Measurements from ENCODE around the gene SYTL3. TPM values are rescaled to one million over a fixed set of nuclear protein-coding genes. Genes with fewer than 3 reads are reported as not detected.
A peak's percentile ranks its signal among the peaks of the same experiment; 100 is the strongest.

SYTL3 gene
- total RNA-seq, 1 donor from 2014 or later, result 7.1 TPM

DNA sequence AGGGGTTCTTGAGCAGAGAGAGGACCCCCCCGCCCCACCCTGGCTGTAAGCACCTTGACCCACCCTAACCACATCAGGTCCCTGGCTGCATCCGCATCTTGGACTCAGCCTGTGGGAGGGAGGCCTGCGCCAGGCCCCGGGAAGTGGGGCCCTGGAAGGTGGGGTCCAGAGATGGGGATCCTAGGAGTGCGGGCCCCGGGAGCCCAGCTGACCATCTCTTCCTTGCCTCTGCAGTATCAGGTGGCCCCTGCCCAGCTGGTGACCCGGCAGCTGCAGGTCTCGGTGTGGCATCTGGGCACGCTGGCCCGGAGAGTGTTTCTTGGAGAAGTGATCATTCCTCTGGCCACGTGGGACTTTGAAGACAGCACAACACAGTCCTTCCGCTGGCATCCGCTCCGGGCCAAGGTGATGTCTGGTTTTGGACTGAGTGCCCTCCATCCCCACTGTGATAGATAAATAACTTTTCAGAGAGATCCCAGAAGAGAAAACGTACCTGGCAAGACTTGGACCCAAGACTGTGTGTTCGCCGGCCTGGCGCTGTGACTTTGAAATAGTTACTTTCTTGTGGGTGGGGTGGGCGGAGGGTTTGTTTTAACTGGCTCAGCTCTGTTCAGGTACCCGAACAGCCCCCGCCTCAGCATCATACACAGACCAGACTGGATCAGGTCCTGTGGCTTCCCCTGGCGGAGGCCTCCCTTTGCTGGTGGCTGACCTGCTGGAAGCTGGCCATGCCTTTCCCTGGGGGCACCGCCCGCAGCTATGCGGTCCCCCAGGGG, 107.3 kb downstream of the SYTL3 start:
- DNase-seq (ENCODE audit: low read depth), result no peak

DNA sequence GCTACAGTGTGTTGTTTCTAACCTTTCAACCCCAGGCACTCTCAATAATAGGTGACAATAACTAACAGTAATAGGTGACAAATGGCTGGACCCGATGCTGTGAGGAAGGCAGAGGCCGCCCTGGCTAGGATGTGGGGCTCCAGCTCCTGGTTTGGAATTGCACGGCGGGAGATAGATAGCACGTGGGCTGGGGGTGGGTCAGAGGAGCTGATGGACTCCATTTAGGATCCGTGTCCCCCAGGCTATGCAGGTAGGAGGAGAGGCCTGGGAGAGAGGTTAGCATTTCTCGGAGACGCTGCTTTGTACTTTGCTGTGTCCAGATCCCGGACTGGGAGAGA, 107.9 kb downstream of the SYTL3 start:
- DNase-seq (ENCODE audit: low read depth), result no peak

DNA sequence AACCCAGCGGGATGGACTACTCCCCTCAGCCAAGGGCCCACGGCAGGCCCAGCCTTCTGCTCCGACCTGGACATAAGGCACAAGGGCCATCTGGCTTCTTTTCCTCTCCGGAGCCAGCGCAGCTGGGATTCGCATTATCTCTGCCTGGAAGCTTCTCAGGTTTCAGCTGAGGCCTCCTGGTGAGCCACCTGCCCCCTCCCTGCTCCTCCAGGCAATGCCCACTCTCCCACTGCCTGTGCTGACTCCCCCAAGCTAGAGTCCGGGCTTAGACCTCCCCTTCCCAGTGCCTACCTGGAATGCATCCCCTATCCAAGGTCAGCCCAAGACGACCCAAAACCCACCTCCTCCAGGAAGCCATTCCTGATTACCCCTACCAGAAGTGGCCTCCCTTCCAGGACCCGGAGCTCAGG, 108.6 kb downstream of the SYTL3 start:
- peak; percentile 43 for DNase-seq (ENCODE audit: low read depth)

DNA sequence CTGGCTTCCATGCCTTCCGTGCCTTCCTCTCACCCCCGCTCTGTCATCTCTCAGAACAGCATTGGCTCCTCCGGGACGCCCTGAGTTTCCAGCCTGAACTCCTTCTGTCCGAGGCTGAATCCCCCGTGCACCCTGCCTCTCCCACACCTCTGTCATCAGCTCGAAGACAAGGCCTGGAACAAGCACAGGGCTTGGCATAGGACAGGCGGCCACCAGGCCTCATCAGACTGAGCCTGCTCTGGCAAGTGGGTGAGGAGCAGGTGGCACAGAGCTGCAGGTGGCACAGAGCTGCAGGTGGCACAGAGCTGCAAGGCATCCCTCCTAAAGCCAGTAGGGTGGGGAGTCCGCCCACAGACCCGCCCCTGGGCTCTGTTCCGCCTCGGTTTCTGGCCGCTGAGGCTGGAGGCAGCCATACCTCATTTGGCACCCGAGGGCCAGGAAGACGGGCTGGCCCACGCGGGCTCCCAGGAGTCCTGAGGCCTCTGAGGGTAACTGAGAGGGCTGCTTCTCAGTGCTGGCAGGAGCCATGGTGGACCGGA, 109.2 kb downstream of the SYTL3 start:
- no peak for DNase-seq (ENCODE audit: low read depth)

DNA sequence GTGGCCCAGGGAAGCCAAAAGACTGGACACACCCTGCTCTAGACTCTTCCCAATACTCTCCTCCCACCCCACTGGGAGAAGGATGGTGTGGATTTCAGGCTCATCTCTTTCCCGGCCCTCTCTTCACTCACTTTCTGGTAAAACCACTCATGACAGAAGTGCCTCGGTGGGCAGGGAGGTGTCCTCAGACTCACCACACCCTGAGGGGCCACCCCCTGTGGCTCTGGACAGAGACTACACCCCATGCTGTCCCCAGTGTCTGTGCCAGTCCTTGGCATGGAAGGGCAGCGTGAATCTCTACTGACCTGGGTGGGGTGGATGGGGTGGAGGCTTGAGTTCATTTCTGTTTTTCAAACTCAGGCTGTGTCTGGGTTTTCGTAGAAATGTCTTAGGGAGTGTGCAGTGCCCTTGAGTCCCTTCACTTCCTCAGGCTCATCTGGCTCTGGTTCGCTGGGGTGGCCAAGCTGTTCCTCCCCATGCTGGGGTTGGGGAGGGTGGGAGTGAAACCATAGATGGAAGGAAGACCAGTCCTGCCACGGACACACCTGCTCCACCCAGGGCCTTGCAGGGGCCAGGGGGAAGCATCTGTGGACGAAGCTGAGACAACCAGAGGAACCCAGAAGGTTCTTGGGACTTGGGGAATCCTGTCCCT, 110.2 kb downstream of the SYTL3 start:
- no peak for DNase-seq (ENCODE audit: low read depth)

DNA sequence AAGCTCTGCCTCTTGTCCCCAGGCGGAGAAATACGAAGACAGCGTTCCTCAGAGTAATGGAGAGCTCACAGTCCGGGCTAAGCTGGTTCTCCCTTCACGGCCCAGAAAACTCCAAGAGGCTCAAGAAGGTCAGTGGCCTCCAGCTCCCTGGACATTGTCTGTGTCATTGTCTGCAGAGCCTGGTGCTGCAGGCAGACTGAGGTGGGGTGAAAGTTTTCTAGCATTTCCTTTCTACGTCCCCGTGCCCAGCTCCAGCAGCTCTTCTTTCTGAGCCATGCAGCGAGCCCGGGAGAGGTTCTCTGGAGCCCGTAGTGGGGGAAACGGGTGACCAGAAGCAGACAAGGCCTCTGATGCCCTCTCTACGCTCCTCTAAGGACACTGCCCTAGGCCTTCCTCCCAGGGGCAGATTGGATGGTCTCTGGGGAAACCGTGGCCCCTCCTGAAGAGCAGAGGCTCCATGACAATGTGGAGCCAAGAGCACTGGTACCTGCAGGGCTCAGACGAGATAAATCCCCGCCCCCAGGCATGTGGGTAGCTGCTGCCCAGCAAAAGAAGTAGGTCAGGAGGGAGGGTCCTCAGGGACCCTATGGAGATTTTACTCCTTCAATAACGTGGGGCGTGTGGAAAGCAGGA, 110.9 kb downstream of the SYTL3 start:
- DNase-seq (ENCODE audit: low read depth), result no peak

DNA sequence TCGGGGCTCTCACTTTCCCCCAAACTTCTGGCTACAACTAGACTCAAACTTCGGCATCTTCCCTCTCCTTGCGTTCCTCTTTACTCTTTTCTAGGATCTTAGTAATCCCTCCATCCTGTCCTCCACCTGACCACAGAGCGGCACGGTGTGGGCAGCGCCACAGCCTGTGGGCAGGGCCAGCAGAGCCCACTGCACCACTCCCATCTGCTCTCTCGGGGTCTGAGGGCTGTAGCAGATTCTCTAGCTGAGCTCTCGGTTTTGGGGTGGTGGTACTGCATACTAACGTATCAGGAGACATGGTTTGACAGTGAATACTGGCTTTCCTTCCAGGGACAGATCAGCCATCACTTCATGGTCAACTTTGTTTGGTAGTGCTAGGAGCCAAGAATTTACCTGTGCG, 111.9 kb downstream of the SYTL3 start:
- no peak for DNase-seq (ENCODE audit: low read depth)

DNA sequence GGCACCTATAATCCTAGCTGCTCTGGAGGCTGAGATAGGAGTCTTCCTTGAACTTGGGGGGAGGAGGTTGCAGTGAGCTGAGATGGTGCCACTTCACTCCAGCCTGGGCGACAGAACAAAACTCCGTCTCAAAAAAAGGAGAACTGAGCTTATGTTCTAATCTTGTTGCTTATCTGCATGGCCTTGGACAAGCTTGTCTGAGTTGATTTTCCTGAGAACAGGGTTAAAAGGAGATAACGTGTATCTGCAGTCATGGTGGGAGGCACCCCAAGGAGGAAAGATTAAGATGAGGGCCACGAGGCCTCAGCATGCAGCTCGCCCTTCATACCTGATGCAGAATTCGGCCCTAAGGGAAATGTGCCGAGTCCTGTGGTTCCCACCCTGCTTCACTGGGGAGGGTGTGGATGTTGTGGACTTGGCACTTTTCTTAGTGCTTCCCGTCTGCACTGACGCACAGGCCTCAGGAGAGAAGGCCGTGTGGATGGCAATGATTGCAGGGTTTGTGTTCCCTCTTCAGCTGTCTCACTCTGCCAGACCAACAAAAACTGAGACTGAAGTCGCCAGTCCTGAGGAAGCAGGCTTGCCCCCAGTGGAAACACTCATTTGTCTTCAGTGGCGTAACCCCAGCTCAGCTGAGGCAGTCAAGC, 113.1 kb downstream of the SYTL3 start:
- DNase-seq (ENCODE audit: low read depth), result no peak

DNA sequence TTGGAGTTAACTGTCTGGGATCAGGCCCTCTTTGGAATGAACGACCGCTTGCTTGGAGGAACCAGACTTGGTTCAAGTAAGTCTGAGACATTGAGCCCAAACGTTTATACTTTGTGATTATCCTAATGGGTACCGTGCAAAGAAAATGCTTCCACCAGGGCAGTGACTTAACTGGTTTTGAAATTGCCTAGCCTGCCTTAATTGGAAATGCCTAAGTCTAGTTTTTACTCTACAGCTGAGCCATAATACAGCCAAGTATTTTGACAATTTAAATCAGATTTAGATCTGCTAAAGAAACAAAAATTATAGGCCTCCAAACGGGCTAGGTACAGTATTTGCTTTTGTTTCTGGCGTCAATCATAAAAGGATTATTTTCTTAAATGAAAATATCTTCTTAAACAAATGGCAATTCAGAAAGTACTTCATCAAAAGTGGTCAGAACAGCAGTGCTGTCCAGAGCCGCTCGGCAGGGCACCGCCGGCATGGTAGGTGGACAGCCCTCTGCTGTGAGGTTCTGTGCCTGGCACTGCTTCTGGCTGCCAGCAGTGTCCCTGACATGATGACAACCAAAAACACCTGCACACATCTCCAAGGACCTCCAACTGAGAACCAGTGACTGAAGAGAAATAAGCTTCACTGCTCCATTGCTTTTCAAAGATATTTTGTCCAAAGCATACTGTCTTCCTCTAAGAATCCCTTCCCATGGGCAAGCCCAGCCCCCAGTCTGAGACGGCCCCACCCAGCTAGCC, 113.8 kb downstream of the SYTL3 start:
- DNase-seq (ENCODE audit: low read depth), result no peak

DNA sequence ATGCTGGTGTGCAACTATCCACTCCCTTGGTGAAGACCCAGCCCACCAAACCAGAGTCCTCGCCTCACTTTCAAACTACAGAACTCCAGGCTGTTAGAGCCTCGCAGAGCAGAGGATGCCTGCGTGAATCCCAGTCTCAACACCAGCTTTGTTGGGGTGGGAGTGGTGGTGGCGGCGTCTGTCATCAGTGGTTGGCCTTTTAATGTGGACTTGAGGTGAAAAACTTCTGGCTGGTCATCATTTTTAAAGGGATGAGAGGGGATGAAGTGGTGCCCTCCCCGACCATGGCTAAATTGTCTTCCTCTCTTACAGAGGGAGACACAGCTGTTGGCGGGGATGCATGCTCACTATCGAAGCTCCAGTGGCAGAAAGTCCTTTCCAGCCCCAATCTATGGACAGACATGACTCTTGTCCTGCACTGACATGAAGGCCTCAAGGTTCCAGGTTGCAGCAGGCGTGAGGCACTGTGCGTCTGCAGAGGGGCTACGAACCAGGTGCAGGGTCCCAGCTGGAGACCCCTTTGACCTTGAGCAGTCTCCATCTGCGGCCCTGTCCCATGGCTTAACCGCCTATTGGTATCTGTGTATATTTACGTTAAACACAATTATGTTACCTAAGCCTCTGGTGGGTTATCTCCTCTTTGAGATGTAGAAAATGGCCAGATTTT, 114.5 kb downstream of the SYTL3 start:
- DNase-seq (ENCODE audit: low read depth), result no peak

DNA sequence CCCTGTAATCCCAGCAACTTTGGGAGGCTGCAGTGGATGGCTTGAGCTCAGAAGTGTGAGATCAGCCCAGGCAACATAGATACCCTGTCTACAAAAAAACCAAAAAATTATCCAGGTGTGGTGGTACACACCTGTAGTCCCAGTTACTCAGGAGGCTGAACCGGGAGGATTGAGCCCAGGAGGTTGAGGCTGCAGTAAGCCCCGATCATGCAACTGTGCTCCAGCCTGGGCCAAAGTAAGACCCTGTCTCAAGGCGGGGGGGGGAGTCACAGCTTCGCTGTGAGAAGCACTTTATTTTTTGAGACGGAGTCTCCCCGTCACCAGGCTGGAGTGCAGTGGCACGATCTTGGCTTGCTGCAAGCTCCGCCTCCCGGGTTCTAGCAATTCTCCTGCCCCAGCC, 115.1 kb downstream of the SYTL3 start:
- DNase-seq (ENCODE audit: low read depth), result no peak

DNA sequence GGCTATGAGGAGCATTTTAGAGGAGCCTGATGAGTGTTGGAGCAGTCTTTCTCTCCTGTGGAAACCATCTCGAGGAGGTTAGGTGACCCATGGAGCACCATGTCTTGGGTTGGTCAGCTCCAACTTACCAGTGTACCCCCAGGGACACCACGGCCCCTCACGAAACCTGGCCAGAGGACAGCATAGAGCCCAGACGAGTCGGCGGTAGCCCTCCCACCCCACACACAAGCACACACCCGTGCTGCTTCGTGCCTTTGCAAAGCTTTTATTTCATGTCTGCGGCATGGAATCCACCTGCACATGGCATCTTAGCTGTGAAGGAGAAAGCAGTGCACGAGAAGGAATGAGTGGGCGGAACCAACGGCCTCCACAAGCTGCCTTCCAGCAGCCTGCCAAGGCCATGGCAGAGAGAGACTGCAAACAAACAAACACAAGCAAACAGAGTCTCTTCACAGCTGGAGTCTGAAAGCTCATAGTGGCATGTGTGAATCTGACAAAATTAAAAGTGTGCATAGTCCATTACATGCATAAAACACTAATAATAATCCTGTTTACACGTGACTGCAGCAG, 115.7 kb downstream of the SYTL3 start:
- DNase-seq (ENCODE audit: low read depth), result no peak

DNA sequence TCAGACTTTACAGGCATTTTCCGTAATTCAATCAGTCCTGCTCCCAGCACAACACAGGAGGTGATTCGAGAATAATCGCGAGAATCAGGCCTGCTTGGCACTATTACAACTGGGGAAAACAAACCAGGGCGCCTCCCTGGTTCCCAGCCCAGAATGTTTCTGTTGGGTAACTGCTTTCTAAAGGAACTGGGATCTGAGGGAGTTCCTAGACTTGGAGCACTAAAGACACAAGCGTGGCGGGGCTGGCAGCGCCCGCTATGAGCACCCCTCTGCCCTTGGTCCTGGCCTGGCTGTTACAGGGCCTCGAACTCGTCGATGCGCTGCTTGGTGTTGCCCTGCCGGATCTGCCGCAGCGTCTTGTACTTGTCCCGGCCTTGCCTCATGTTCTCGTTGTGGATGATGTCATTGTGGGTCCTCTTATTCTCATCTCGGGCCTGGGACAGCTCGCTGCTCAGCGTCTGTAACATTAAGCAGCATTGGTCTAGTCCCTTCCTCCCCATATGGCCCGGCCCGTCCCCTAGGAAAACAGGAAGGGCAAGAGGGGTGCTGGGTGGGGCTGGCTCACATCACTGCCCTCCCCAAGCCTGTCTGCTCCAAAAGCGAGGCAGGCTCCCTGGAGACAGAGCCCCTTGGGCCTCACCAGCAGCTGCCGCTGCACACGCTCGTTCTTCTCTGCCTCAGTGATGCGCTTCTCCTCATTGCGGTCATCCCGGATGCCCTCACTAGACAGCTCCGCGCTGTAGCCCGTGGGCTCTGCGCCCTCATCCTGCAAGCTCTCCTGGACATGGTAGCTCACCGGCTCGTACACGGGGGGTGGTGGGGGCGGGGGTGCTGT, 117.0 kb downstream of the SYTL3 start:
- DNase-seq (ENCODE audit: low read depth), result no peak

DNA sequence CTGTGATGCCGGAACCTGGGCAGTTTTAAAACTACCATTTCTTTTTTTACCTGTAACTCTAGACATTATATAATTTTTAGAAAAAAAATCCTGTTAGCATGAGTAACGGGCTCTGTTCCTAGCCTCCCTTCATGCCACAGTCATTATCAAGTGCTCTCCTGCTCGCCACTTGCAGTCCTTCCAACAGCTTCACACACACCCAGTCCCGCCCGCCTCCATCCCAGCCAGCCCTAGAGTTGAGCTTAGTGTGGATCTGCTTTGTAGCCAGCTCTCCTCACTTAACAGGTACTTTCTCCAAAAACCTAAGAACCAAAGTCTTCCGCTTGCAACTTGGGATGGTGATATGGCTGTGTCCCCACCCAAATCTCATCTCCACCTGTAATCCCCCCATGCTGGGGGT, 117.9 kb downstream of the SYTL3 start:
- DNase-seq (ENCODE audit: low read depth), result no peak

DNA sequence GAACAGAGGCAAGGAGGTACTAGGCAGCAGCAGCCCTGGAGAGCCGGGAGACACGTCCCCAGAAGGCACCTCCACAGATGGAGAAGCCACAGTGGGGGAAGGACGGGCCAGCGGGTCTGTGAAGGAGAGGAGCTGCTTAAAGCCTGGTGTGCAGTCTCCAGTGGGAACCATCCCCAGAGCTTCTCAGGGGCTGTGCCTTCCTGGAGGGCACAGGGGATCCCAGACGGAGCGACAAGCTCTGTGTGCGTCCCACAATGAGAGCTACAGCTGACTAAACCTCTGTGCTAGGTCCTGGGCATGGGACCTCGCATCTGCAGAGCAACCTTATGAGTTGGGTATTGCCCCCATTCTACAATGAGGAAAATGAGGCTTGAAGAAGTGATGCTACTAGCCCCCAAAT, 118.6 kb downstream of the SYTL3 start:
- DNase-seq (ENCODE audit: low read depth), result no peak

DNA sequence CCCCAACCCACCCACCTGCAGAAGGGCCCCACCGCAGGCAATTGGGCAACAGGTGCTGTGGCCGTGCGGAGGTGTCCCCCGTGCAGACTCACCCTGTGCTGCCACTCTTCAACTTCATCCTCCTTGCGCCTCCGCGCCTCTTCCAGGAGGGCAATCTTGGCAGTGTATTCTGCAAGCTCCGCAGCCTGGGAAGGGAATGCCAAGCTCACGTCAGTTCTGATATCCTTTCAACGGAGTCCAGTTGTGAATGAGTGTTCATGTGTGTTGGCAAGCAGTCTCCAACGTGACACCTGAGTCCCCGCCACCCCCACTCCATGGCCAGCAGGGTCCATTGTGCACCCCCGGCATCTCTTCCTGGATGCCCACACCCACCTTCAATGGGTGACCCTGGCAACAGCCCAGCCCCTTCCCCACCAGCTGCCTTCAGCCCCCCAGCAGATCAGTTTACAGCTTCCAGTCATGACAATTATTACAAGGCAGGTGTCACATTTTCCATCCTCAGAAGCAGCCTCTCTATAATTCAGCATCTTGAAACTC, 119.4 kb downstream of the SYTL3 start:
- DNase-seq (ENCODE audit: low read depth), result no peak

DNA sequence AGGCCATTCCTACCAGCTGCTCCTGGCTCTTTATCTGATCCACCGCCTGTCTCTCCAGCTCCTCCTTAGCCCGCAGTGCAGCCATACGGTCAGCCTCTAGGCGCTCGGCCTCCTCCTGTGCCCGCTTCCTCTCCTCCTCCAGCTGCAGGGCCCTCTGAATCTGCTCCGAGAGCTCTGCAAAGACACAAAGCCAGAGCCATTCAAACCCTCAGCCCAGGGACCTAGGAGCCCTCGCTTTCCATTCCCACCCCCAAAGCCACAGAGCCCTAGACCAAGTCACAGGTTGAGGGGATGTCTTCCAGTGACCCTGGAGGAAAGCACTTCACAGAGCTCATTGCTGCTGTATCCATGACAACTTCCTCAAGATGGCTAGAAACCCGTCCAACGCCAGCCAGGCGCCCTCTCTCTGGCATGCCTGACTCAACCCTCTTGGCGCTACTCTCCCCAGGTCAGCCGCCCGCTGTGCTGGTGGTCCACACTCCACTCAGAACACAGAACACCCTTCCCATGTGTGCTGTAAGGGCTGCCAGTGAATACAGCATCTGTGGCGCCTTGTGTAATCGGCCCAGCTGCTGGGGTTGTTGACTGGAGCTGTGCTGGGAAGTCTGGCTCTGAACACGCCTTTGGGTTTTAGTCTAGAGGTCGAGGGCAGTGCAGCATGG, 120.0 kb downstream of the SYTL3 start:
- peak; percentile 77 for DNase-seq (ENCODE audit: low read depth)

DNA sequence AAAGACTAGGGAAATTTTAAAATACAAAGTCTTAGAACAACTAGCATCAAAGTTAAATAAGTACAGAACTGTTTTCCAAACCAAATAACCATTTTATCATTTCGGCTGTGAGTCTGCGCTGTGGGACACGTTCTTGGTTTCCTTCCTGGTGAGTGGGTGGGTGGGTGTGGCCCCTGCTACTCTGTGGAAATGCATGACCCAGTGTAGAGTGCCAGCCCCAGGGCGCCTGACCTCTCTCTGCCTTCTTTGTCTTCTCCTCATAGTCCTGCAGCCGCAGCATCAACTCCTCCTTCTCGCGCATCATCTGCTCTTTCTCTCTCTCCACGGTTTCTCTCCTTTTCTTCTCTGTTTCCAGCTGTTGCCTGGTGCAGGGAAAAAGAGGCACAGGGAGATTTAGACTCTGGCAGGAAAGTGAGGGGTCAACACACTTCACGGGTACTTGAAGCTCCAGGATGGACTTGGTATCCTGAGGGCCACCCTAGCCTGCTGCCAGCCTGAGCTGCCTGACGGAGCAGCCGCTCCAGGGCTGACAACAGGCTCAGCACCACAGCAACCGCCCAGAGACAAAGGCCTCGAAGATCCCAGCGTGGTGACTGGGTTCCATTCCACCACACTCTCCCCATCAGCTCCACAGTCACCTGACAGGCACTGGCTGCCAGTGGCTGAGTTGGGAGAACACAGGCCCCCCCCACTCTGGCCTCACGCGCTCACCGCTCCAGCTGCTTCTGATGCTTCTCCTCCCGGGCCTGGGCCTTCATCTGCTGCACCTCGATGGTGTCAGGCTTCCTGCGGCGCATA, 120.9 kb downstream of the SYTL3 start:
- DNase-seq (ENCODE audit: low read depth), result peak; percentile 44
